ENCODE results near the gene MACROD2. TPM values are rescaled to one million over a fixed set of nuclear protein-coding genes. Genes with fewer than 3 reads are reported as not detected.

The MACROD2 gene
- total and polyA plus RNA-seq, 2 experiments from 2014 or later = 2.8 to 4.3 TPM

DNA sequence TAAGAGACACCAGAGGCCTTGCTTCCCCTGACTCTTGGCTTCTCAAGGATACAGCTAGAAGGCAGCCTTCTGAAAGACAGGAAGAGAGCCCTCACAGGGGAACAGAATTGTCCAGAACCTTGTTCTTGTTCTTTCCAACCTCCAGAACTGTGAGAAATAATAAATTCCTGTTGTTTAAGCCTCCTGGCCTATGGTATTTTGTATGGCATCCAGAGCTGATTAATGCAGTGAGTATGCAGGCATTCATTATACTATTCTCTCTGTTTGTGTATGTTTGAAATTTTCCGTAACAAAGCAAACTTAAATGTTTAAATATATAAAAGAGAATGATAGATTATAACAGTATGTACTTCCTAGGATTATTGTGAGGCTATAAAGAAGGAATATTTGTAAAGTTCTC, 1245.5 kb downstream of the MACROD2 start:
- no peak overlapping the region for H3K4me3 Mint-ChIP-seq
- H3K4me1 ChIP-seq (ENCODE audit: insufficient read depth) = no peaks in the 10 kb centered on the region
- ATAC-seq = no peak
- TF ChIP-seq, protein P1, sequence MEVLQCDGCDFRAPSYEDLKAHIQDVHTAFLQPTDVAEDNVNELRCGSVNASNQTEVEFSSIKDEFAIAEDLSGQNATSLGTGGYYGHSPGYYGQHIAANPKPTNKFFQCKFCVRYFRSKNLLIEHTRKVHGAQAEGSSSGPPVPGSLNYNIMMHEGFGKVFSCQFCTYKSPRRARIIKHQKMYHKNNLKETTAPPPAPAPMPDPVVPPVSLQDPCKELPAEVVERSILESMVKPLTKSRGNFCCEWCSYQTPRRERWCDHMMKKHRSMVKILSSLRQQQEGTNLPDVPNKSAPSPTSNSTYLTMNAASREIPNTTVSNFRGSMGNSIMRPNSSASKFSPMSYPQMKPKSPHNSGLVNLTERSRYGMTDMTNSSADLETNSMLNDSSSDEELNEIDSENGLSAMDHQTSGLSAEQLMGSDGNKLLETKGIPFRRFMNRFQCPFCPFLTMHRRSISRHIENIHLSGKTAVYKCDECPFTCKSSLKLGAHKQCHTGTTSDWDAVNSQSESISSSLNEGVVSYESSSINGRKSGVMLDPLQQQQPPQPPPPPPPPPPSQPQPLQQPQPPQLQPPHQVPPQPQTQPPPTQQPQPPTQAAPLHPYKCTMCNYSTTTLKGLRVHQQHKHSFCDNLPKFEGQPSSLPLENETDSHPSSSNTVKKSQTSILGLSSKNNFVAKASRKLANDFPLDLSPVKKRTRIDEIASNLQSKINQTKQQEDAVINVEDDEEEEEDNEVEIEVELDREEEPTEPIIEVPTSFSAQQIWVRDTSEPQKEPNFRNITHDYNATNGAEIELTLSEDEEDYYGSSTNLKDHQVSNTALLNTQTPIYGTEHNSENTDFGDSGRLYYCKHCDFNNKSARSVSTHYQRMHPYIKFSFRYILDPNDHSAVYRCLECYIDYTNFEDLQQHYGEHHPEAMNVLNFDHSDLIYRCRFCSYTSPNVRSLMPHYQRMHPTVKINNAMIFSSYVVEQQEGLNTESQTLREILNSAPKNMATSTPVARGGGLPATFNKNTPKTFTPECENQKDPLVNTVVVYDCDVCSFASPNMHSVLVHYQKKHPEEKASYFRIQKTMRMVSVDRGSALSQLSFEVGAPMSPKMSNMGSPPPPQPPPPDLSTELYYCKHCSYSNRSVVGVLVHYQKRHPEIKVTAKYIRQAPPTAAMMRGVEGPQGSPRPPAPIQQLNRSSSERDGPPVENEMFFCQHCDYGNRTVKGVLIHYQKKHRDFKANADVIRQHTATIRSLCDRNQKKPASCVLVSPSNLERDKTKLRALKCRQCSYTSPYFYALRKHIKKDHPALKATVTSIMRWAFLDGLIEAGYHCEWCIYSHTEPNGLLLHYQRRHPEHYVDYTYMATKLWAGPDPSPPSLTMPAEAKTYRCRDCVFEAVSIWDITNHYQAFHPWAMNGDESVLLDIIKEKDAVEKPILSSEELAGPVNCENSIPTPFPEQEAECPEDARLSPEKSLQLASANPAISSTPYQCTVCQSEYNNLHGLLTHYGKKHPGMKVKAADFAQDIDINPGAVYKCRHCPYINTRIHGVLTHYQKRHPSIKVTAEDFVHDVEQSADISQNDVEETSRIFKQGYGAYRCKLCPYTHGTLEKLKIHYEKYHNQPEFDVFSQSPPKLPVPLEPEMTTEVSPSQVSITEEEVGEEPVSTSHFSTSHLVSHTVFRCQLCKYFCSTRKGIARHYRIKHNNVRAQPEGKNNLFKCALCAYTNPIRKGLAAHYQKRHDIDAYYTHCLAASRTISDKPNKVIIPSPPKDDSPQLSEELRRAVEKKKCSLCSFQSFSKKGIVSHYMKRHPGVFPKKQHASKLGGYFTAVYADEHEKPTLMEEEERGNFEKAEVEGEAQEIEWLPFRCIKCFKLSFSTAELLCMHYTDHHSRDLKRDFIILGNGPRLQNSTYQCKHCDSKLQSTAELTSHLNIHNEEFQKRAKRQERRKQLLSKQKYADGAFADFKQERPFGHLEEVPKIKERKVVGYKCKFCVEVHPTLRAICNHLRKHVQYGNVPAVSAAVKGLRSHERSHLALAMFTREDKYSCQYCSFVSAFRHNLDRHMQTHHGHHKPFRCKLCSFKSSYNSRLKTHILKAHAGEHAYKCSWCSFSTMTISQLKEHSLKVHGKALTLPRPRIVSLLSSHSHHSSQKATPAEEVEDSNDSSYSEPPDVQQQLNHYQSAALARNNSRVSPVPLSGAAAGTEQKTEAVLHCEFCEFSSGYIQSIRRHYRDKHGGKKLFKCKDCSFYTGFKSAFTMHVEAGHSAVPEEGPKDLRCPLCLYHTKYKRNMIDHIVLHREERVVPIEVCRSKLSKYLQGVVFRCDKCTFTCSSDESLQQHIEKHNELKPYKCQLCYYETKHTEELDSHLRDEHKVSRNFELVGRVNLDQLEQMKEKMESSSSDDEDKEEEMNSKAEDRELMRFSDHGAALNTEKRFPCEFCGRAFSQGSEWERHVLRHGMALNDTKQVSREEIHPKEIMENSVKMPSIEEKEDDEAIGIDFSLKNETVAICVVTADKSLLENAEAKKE (CRISPR knock-in tag; IDR thresholded peaks at IDR 0.05) = no peak
- no peaks in the 10 kb centered on the region for H3K9me2 ChIP-seq (ENCODE audit: insufficient read depth)
- H3K4me1 Mint-ChIP-seq = no peaks in the 10 kb centered on the region
- H3K79me2 ChIP-seq (replicated peaks; ENCODE audit: insufficient read depth) = no peaks in the 10 kb centered on the region
- H3K27ac Mint-ChIP-seq = no peak overlapping the region
- H3K4me2 ChIP-seq = no peak overlapping the region
- H4K20me1 ChIP-seq (replicated peaks; ENCODE audit: insufficient read depth) = no peaks in the 10 kb centered on the region
- no peak for DNase-seq (ENCODE audit: low spot score)
- no peak overlapping the region for H3K4me3 ChIP-seq
- no peaks in the 10 kb centered on the region for H3F3A ChIP-seq (replicated peaks; ENCODE audit: low read depth)
- H3K9me3 Mint-ChIP-seq = no peaks in the 10 kb centered on the region
- no peaks in the 10 kb centered on the region for H3K27me3 ChIP-seq (ENCODE audit: insufficient read depth)
- no peak overlapping the region for H2AFZ ChIP-seq
- no peak overlapping the region for H3K27ac ChIP-seq (ENCODE audit: low read depth)
- H3K36me3 Mint-ChIP-seq (ENCODE audit: low read depth) = no peaks in the 10 kb centered on the region
- no peaks in the 10 kb centered on the region for H3K27me3 Mint-ChIP-seq (ENCODE audit: insufficient read depth, low read depth, poor library complexity)
- no peaks in the 10 kb centered on the region for H3K36me3 ChIP-seq (ENCODE audit: insufficient read depth)

DNA sequence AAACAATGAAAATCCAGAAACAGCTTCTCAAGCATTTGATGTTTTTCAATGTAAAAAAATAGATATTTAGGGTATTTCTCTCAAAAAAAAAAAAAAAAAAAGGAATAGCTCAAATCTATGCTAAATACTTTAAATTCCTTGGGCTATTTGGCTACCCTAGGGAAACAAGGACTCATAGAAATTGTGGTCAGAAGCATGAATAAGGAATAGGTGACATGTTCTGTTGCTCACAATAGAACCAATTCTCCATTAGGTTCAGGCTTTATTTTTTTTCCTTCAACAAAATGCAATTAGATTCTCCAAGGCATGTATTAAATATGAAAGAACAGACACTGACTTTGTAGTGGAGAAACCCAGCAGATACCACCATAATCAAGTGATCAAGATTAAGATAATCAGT, 1246.4 kb downstream of the MACROD2 start:
- Histone ChIP-seq H3K4me2 (no peak overlapping the region), H3K4me3 (no peak overlapping the region), H3K4me1 (ENCODE audit: insufficient read depth) (no peaks in the 10 kb centered on the region), H3K9me2 (ENCODE audit: insufficient read depth) (no peaks in the 10 kb centered on the region), H3K79me2 (replicated peaks; ENCODE audit: insufficient read depth) (no peaks in the 10 kb centered on the region), H4K20me1 (replicated peaks; ENCODE audit: insufficient read depth) (no peaks in the 10 kb centered on the region), H3K27ac (ENCODE audit: low read depth) (no peak overlapping the region), H2AFZ (no peak overlapping the region), H3K36me3 (ENCODE audit: insufficient read depth) (no peaks in the 10 kb centered on the region), H3F3A (replicated peaks; ENCODE audit: low read depth) (no peaks in the 10 kb centered on the region), H3K27me3 (ENCODE audit: insufficient read depth) (no peaks in the 10 kb centered on the region)
- no peaks in the 10 kb centered on the region for H3K4me1 Mint-ChIP-seq
- no peaks in the 10 kb centered on the region for H3K27me3 Mint-ChIP-seq (ENCODE audit: insufficient read depth, low read depth, poor library complexity)
- TF ChIP-seq, protein P2, sequence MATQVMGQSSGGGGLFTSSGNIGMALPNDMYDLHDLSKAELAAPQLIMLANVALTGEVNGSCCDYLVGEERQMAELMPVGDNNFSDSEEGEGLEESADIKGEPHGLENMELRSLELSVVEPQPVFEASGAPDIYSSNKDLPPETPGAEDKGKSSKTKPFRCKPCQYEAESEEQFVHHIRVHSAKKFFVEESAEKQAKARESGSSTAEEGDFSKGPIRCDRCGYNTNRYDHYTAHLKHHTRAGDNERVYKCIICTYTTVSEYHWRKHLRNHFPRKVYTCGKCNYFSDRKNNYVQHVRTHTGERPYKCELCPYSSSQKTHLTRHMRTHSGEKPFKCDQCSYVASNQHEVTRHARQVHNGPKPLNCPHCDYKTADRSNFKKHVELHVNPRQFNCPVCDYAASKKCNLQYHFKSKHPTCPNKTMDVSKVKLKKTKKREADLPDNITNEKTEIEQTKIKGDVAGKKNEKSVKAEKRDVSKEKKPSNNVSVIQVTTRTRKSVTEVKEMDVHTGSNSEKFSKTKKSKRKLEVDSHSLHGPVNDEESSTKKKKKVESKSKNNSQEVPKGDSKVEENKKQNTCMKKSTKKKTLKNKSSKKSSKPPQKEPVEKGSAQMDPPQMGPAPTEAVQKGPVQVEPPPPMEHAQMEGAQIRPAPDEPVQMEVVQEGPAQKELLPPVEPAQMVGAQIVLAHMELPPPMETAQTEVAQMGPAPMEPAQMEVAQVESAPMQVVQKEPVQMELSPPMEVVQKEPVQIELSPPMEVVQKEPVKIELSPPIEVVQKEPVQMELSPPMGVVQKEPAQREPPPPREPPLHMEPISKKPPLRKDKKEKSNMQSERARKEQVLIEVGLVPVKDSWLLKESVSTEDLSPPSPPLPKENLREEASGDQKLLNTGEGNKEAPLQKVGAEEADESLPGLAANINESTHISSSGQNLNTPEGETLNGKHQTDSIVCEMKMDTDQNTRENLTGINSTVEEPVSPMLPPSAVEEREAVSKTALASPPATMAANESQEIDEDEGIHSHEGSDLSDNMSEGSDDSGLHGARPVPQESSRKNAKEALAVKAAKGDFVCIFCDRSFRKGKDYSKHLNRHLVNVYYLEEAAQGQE (IDR thresholded peaks at IDR 0.05; ENCODE audit: unreplicated experiment) = no peak
- H3K9me3 Mint-ChIP-seq = no peaks in the 10 kb centered on the region
- no peak for ATAC-seq
- H3K36me3 Mint-ChIP-seq (ENCODE audit: low read depth) = no peaks in the 10 kb centered on the region
- H3K4me3 Mint-ChIP-seq = no peak overlapping the region
- no peak overlapping the region for H3K27ac Mint-ChIP-seq
- DNase-seq (ENCODE audit: low spot score) = no peak

All from GM23338 (cell line).